HCT116 (cell line): ENCODE data around the gene ANKRD6.

ENCODE experiments used
- FOSL1 ChIP-seq: IDR thresholded peaks from 2 replicates; pipeline ENCODE4 v1.6.1; 2012; ENCODE audit warnings: low read depth
- POLR2A ChIP-seq: IDR thresholded peaks from 2 replicates; pipeline ENCODE4 v1.7.0; 2011; ENCODE audit warnings: borderline replicate concordance; ENCODE audit not compliant: insufficient read depth, insufficient read length; ENCODE audit errors: extremely low read depth
- POLR2AphosphoS5 ChIP-seq: IDR thresholded peaks from 2 replicates; pipeline ENCODE4 v1.6.1; 2011; ENCODE audit warnings: mild to moderate bottlenecking, low read depth, low read length, moderate library complexity
- SP1 ChIP-seq: IDR thresholded peaks from 2 replicates; pipeline ENCODE4 v1.6.1; 2012; ENCODE audit warnings: low read depth
- TF ChIP-seq, protein P1 (sequence below), 3 experiments: fragments of 200-600 bp in 1 of 3; sonication (generic) in 1 of 3; IDR thresholded peaks in 2 of 3; conservative IDR thresholded peaks in 1 of 3; 2 replicates each; pipeline ENCODE4 v1.5.1; 2012 to 2017; ENCODE audit warnings: low read depth in 2 of 3, low read length in 2 of 3, antibody characterized with exemption in 1 of 3, borderline replicate concordance in 1 of 3, control low read depth in 1 of 3, mild to moderate bottlenecking in 1 of 3, mixed read lengths in 1 of 3, mixed run types in 1 of 3, moderate library complexity in 1 of 3; ENCODE audit not compliant: insufficient read depth in 1 of 3
- TF ChIP-seq, protein P2 (sequence below): IDR thresholded peaks from 2 replicates; pipeline ENCODE4 v1.6.1; 2012

DNA sequence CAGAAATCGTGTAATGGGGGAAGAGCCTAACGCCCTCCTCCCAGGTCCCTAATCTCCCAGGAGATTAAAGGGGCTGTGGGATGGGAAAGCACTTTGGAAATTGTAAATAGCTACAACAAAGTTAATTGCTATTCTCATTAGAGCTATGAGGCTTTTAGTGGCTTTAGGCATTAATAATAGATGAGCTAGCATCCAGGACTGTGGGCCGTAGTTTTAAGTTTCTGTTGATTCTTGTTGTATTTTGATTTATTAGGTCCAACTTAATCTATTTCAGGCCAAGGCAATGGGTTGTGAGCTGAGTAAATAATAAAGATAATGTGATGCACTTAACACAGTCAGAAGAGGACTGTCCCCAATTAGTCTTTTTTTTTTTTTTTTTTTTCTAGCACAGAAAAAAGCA lies 67.7 kb downstream of the ANKRD6 start:
- TF ChIP-seq FOSL1: no peak
- TF ChIP-seq, protein P1, sequence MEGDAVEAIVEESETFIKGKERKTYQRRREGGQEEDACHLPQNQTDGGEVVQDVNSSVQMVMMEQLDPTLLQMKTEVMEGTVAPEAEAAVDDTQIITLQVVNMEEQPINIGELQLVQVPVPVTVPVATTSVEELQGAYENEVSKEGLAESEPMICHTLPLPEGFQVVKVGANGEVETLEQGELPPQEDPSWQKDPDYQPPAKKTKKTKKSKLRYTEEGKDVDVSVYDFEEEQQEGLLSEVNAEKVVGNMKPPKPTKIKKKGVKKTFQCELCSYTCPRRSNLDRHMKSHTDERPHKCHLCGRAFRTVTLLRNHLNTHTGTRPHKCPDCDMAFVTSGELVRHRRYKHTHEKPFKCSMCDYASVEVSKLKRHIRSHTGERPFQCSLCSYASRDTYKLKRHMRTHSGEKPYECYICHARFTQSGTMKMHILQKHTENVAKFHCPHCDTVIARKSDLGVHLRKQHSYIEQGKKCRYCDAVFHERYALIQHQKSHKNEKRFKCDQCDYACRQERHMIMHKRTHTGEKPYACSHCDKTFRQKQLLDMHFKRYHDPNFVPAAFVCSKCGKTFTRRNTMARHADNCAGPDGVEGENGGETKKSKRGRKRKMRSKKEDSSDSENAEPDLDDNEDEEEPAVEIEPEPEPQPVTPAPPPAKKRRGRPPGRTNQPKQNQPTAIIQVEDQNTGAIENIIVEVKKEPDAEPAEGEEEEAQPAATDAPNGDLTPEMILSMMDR (IDR thresholded peaks at IDR 0.05 in 2 of 3, conservative IDR thresholded peaks at IDR 0.05 in 1 of 3; ENCODE audit: borderline replicate concordance in 1 of 3, insufficient read depth in 1 of 3, low read depth in 2 of 3, low read length in 2 of 3): no peak
- no peak for TF ChIP-seq SP1
- TF ChIP-seq, protein P2, sequence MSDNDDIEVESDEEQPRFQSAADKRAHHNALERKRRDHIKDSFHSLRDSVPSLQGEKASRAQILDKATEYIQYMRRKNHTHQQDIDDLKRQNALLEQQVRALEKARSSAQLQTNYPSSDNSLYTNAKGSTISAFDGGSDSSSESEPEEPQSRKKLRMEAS: no peak
- no peak for TF ChIP-seq POLR2A
- no peak for TF ChIP-seq POLR2AphosphoS5
